Activated T-helper 17 cell treated with anti-CD3 and anti-CD28 coated beads, Interleukin-2, amount 50 U/mL, for 72 hours (primary cell): ENCODE results near the gene CHL1. TPM values are rescaled to one million over a fixed set of nuclear protein-coding genes. Genes with fewer than 3 reads are reported as not detected.

Experiments used
- ATAC-seq: fragments of 150-1000 bp; cut with Tn5 transposase; replicated peaks from 2 replicates; pipeline ENCODE4 v1.10.0; 2021; ENCODE audit warnings: mild to moderate bottlenecking, moderate library complexity
- H3K27ac Mint-ChIP-seq: one replicate; pipeline ENCODE4 v1.8.0; 2022; ENCODE audit warnings: mixed read lengths
- H3K27me3 Mint-ChIP-seq: one replicate; pipeline ENCODE4 v1.8.0; 2022; ENCODE audit warnings: mixed read lengths
- H3K36me3 Mint-ChIP-seq: one replicate; pipeline ENCODE4 v1.8.0; 2022; ENCODE audit warnings: low read depth, mild to moderate bottlenecking, mixed read lengths
- H3K4me1 Mint-ChIP-seq: one replicate; pipeline ENCODE4 v1.8.0; 2022; ENCODE audit warnings: mixed read lengths
- H3K4me3 Mint-ChIP-seq: one replicate; pipeline ENCODE4 v1.8.0; 2022; ENCODE audit warnings: mild to moderate bottlenecking, mixed read lengths
- H3K9me3 Mint-ChIP-seq: one replicate; pipeline ENCODE4 v1.8.0; 2022; ENCODE audit warnings: mixed read lengths
- total RNA-seq, 2 donors: library from RNA; stranded (reverse); gene quantifications; one replicate each; pipeline ENCODE4 v1.2.3, GENCODE V29; 2022

The CHL1 gene
- total RNA-seq, 2 donors from 2014 or later = not detected

DNA sequence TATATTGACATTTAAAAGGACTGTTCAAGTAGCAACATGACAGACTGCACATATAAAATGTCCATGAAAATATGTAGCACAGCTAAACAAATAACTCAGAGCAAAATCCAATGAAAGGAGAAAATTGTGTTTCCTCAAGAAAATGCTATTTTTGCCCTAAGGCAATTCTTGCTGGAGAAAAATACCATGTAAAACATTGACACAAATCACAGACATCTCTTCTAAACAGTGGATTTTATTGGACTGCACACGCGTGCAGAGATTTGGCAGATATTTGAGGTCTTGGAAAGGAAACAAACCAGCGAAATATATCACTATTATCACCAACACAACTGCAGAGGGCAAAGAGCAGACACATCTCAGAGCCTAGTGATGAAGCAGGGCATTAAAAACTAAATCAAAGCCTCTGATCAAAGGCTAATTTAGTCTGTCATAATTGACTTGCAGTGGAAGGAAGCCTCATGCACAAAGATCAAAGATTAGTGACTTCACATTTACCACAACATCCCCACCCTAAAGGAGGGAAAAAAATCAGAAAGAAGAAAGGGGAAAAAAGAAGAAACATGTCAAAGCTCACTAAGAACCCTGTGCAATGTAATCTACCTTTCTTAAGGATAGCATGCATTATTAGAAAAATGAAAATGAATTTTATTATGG lies 52.4 kb downstream of the CHL1 start:
- H3K4me1 Mint-ChIP-seq = no peaks in the 10 kb centered on the region
- no peaks in the 10 kb centered on the region for H3K36me3 Mint-ChIP-seq
- H3K4me3 Mint-ChIP-seq = no peak overlapping the region
- no peak for ATAC-seq
- no peak overlapping the region for H3K27ac Mint-ChIP-seq
- no peaks in the 10 kb centered on the region for H3K27me3 Mint-ChIP-seq
- H3K9me3 Mint-ChIP-seq = no peaks in the 10 kb centered on the region

DNA sequence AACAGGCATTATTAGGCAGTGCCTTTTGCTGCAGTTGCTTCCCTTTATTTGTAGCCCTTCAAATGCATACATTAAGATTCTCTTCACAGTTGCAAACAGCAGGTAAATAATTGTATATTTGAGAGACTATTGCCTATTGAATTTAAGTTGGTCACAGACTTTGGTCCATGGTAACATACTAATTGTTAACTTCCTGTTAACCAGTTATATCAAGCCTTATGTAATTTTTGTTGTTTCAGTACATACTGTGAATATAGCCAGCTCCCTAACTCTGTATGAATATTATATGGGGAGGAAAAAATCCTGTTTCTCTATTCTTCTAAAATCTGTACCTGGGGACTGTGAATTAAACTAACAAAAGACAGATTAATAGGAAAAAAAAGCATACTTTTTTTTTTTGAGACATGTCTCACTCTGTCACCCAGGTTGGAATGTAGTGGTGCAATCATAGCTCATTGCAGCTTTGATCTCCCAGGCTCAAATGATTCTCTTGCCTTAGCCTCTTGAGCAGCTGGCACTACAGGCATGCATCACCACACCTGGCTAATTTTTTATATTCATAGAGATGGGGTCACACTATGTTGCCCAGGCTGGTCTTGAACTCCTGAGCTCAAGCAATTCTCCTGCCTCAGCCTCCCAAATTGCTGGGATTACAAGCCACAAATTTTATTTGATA lies 53.2 kb downstream of the CHL1 start:
- ATAC-seq = no peak

DNA sequence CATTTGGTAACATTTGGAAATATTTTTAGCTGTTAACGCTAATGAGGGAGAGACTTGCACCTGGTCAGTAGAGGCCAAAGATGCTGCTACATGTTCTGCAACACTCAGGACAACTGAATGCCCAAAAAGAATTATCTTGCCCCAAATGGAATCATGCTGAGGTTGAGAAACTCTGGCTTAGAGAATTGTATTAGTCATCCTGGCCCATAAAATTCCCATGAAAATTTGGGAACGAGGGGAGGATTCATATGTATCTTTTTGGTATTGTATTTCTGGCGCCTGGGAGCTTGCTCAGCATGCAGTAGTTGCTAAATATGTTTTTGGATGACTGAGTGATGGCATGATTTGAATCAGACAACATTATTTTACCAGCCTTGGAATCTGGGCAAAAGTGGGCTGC lies 59.9 kb downstream of the CHL1 start:
- H3K4me3 Mint-ChIP-seq = no peak overlapping the region
- H3K27ac Mint-ChIP-seq = no peak overlapping the region
- no peaks in the 10 kb centered on the region for H3K27me3 Mint-ChIP-seq
- ATAC-seq = no peak
- no peaks in the 10 kb centered on the region for H3K9me3 Mint-ChIP-seq
- H3K36me3 Mint-ChIP-seq = no peaks in the 10 kb centered on the region
- H3K4me1 Mint-ChIP-seq = no peaks in the 10 kb centered on the region

More for the DNA sequence above, 53.2 kb downstream of the CHL1 start:
- H3K27ac Mint-ChIP-seq = no peak overlapping the region
- H3K9me3 Mint-ChIP-seq = no peaks in the 10 kb centered on the region
- H3K4me3 Mint-ChIP-seq = no peak overlapping the region
- H3K4me1 Mint-ChIP-seq = no peaks in the 10 kb centered on the region
- H3K27me3 Mint-ChIP-seq = no peaks in the 10 kb centered on the region
- no peaks in the 10 kb centered on the region for H3K36me3 Mint-ChIP-seq

DNA sequence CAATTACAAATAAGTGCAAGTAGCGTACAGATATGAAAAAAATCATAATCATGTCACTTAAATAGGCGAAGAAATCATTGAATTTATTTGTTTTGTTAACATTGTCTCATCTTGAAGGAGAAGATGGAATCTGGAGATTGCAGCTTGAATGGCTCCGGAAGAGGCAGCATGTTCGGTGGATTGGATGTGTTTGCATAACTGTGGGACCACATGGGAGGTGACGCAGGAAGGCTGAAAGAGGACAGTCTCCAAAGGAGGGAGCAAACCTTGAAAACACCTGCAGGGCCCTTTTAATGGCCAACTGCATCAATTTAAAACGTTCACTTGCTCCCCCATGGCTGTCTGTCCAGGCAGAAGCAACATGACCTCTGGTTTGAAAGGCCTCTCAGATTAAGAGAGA lies 61.3 kb downstream of the CHL1 start:
- no peak for ATAC-seq
- no peaks in the 10 kb centered on the region for H3K9me3 Mint-ChIP-seq
- H3K4me3 Mint-ChIP-seq = no peak overlapping the region
- no peaks in the 10 kb centered on the region for H3K36me3 Mint-ChIP-seq
- H3K27me3 Mint-ChIP-seq = no peaks in the 10 kb centered on the region
- H3K4me1 Mint-ChIP-seq = no peaks in the 10 kb centered on the region
- no peak overlapping the region for H3K27ac Mint-ChIP-seq

DNA sequence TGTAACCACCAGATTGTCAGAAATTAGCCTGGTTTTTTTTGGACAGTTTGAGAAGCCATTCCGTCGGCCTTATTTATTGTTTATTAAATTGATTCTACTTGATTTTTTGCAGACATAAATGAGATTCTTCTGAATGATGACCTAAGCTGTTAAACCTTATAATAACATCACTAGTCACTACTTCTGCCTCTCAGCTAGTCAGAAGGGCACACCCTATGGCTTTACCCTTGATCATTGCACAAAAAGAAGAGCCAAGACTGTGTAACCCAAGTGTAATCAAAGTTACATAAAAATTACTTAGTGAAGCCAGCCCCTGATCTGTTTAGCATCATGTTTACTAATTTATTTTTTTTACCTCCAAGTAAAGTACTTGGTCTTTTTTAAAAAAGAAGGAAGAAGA lies 64.3 kb downstream of the CHL1 start:
- Mint-ChIP-seq H3K27ac (no peak overlapping the region), H3K27me3 (no peaks in the 10 kb centered on the region), H3K4me1 (no peaks in the 10 kb centered on the region), H3K9me3 (peaks cover 5% of the 10 kb centered on the region), H3K4me3 (no peak overlapping the region), H3K36me3 (no peaks in the 10 kb centered on the region)
- no peak for ATAC-seq

DNA sequence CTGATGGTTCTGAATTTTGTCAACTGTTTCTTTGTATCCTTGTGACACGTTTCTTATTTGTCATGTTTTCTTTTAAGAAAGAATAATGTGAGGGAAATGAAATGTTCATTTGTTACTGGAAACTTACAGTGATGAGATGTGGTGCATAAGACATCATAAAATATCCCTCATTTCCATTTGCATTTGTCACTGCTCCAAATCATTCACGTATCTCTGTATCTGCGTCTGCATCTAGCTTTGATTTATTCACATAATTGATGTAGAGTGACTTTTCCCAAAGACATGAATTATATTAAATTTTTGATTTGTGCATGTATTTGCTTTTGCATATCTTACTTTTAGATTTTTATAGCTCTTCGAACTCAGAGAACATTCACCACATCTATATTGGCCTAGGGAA lies 66.8 kb downstream of the CHL1 start:
- ATAC-seq = no peak
- Mint-ChIP-seq H3K36me3 (no peaks in the 10 kb centered on the region), H3K4me3 (no peak overlapping the region), H3K27ac (no peak overlapping the region), H3K4me1 (no peaks in the 10 kb centered on the region), H3K27me3 (no peaks in the 10 kb centered on the region), H3K9me3 (peaks cover 5% of the 10 kb centered on the region)

DNA sequence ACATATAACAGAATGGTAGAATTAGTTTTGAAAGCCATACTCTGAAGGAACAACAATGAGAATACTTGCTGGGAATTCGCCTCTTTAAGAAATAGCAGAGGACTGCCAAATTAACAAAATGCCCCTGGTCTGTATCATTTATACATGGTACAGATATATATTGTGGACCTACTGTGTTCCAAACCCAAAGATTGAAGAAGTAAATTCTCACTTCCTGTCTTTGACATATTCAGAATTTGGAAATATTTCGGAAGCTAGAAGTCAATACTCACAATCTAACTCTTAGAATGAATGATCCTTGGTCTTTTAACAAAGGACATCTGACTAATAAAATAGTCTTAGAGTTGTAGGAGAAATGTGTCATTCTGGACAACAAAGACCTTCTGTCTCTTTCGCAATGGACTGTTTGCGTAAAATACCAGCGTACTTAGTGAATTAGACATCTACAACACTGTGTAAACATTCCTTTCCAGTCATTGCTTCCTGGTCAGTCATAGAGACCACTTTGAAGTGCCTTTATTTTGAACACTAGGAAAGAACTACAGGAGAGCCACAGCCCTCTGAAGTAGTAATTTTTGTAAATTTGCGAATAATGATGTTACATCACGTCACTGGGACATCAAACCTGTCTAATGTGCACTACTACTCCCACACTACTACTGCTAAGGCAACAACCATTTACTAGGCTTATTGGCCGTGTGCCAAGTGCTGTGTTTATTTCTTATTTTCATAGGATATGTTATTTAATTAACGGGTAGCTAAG lies 68.0 kb downstream of the CHL1 start:
- ATAC-seq = no peak
- Mint-ChIP-seq H3K4me1 (no peaks in the 10 kb centered on the region), H3K4me3 (no peak overlapping the region), H3K27ac (no peak overlapping the region), H3K27me3 (no peaks in the 10 kb centered on the region), H3K9me3 (peaks cover 5% of the 10 kb centered on the region), H3K36me3 (no peaks in the 10 kb centered on the region)

DNA sequence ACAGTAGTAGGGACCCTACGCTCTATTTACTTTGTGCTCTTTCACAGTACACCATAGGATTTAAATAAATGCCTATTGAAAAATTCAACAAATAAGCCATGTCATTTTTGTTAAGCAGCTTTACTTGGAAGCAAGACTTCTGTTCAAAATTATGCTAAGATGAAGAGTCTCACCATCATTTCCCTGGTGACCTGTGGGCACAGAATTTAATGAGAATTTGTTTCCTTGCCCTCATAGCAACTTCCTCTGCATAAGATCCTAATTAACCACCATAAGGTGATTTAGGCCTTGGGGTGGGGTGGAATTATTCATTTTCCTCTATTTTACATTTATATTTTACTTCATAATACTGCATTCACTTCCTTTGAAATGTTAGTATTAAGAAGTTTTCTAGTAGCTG lies 70.5 kb downstream of the CHL1 start:
- Mint-ChIP-seq H3K36me3 (no peaks in the 10 kb centered on the region), H3K9me3 (peaks cover 9% of the 10 kb centered on the region), H3K27ac (no peak overlapping the region), H3K27me3 (no peaks in the 10 kb centered on the region), H3K4me1 (no peaks in the 10 kb centered on the region), H3K4me3 (no peak overlapping the region)
- no peak for ATAC-seq

DNA sequence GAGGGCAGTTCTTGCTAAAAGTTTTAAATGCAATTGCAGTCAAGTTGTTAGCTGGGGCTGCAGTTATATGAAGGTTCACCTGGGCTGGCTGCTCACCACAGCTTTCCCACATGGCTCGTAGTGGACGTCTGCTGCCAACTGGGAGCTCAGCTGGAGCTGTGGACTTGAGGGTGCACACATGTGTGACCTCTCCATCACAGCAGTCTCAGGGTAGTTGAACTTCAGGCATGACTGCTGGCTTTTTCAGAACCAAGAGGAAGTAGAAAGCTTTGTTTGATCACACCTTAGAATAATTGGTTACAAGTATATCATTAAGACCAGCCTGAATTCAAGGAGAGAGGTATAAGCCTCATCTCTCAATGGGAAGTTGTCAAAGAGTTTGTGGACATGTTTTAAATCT lies 74.1 kb downstream of the CHL1 start:
- ATAC-seq = no peak
- peaks cover 6% of the 10 kb centered on the region for H3K9me3 Mint-ChIP-seq
- H3K4me1 Mint-ChIP-seq = no peaks in the 10 kb centered on the region
- H3K4me3 Mint-ChIP-seq = no peak overlapping the region
- no peaks in the 10 kb centered on the region for H3K36me3 Mint-ChIP-seq
- no peaks in the 10 kb centered on the region for H3K27me3 Mint-ChIP-seq
- H3K27ac Mint-ChIP-seq = no peak overlapping the region

DNA sequence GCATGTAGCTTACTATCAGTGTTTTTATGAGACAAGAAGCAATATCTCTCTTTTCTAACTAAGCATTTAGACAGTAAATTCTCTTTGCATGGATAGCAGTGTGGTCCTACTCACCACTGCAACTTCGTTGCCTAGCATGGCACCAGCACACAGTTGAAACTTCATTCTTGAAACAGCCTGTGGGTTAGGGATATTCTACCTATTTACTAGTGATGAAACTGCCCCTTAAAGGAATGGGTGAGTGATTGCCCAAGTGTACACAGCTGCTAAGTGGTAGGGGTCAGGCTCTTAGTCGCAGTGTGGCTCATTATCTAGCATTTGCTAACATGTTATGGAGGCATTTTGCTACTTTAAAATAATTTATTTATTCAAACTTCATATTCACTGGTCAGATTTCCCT lies 78.4 kb downstream of the CHL1 start:
- Mint-ChIP-seq H3K27me3 (no peaks in the 10 kb centered on the region), H3K4me3 (no peak overlapping the region), H3K27ac (no peak overlapping the region), H3K9me3 (peaks cover under 1% of the 10 kb centered on the region), H3K4me1 (no peaks in the 10 kb centered on the region), H3K36me3 (no peaks in the 10 kb centered on the region)
- no peak for ATAC-seq

DNA sequence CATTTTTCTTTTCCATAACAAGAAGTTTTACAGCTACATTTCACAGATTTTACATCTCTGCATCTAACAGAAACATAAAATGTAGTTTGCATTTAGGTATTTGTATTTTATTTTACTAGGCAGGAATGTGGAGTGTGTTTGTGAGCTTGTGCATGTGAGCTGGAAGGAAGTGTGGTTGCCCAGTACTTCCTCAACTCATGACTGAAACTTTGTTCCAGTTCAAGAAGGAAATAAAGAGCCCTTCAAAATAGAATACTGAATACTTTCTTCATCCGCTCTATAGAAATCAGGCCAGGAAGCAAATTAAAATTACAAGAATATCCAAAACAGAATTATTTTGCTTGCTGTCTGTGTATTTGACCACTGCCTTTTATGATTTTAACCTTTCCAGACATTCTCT lies 81.3 kb downstream of the CHL1 start:
- H3K9me3 Mint-ChIP-seq = no peaks in the 10 kb centered on the region
- no peaks in the 10 kb centered on the region for H3K36me3 Mint-ChIP-seq
- no peaks in the 10 kb centered on the region for H3K27me3 Mint-ChIP-seq
- ATAC-seq = no peak
- H3K4me1 Mint-ChIP-seq = no peaks in the 10 kb centered on the region
- H3K27ac Mint-ChIP-seq = no peak overlapping the region
- H3K4me3 Mint-ChIP-seq = no peak overlapping the region

DNA sequence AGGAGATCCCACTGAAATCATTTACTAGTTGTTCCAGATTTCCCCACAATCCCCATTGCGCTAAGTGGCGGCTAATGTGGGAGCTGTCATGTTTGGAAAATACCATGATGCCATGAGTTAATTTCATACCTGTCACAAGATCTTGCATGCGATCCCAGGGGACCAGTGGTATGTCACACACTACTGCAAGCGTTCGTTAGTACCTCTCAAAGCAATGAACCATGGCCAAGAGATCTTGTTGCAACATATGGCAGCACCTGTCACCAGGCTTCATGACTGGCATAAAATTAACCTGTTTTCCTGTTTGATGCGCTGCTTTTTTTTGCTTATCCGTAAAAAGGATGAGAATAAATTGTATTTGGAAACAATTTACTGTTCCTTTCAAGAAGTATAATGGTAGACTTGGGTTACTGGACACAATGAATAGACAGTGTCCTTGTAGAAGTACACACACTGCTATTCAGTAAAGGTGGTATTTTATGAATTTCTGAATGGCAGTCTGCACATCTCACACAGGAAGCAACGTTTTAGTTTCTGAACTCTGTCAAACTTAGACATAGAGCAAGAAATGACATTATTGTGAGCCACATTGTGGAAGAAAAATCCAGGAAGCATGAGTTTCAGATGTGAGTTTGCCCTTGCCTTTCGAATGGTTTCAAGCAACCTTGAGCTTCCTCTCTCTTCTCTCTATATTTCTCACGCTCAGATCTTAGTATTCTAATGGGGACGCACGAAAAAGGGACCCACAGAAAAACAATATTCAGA lies 81.9 kb downstream of the CHL1 start:
- no peaks in the 10 kb centered on the region for H3K9me3 Mint-ChIP-seq
- H3K27me3 Mint-ChIP-seq = no peaks in the 10 kb centered on the region
- H3K4me3 Mint-ChIP-seq = no peak overlapping the region
- H3K36me3 Mint-ChIP-seq = no peaks in the 10 kb centered on the region
- no peak for ATAC-seq
- H3K27ac Mint-ChIP-seq = no peak overlapping the region
- H3K4me1 Mint-ChIP-seq = no peaks in the 10 kb centered on the region

DNA sequence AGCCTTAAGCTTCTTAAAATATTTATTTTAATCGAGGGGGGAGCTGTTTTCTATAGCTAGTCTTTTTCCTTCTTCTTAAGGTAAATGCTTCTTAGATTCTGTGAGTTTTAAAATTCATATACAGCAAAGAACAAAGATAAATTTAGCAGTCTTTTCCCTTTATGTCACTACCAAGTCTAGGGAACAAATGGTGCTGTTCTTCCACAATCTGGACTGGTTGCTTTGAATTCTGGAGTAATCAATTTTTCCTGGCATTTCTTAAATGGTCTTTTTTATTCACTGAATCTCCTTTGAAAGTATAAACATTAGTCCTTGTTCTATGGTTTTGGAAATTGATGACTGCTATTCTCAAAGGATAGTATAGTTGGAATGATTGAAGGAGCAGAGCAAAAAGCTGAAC lies 82.8 kb downstream of the CHL1 start:
- H3K4me3 Mint-ChIP-seq = no peak overlapping the region
- H3K27ac Mint-ChIP-seq = no peak overlapping the region
- H3K27me3 Mint-ChIP-seq = no peaks in the 10 kb centered on the region
- no peaks in the 10 kb centered on the region for H3K36me3 Mint-ChIP-seq
- H3K4me1 Mint-ChIP-seq = no peaks in the 10 kb centered on the region
- ATAC-seq = no peak
- H3K9me3 Mint-ChIP-seq = no peaks in the 10 kb centered on the region

DNA sequence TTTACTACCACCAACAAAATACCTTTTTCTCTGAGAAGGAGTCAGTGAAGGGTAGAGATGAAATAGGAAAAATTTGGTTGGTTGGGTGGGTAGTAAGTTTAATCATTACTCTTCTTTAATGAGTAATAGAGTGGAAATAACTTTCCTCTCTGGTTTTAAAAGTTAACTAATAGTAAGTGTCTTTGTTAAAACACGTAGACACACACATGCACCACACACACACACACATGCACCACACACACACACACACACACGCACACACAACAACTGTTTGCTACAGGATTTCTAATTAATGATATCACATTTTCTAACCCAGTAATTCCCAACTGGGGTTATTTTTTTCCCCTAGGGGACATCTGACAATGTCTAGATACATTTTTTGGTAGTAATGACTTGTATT lies 84.1 kb downstream of the CHL1 start:
- Mint-ChIP-seq H3K4me1 (no peaks in the 10 kb centered on the region), H3K9me3 (no peaks in the 10 kb centered on the region), H3K27me3 (no peaks in the 10 kb centered on the region), H3K27ac (no peak overlapping the region), H3K36me3 (no peaks in the 10 kb centered on the region), H3K4me3 (no peak overlapping the region)
- no peak for ATAC-seq
